ENCODE results near the gene BBOX1.
"Not testable (repeated sequence)": the region's sequence is repeated elsewhere in the genome, so short reads cannot be mapped to it uniquely, and the experiment has no call there.

The BBOX1 gene

DNA sequence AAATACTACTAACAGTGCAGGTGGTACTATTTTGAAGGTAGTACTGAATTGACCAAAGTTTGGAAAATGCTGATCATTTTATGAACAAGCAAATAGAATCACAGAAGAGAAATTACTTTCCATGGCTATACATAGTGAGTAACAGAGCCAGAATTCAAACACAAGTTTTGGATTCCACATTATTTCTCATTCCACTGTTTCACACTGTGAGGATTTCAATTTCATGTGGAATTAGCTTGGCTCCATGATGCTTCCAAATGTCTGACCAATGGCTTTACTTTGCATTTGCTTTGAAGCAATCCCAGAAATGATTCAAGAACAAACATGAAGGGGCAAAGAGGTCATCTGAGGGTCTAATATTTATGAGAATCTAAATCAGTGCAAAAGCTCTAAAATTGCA, 98.1 kb downstream of the BBOX1 start:
- no peak for DNase-seq

DNA sequence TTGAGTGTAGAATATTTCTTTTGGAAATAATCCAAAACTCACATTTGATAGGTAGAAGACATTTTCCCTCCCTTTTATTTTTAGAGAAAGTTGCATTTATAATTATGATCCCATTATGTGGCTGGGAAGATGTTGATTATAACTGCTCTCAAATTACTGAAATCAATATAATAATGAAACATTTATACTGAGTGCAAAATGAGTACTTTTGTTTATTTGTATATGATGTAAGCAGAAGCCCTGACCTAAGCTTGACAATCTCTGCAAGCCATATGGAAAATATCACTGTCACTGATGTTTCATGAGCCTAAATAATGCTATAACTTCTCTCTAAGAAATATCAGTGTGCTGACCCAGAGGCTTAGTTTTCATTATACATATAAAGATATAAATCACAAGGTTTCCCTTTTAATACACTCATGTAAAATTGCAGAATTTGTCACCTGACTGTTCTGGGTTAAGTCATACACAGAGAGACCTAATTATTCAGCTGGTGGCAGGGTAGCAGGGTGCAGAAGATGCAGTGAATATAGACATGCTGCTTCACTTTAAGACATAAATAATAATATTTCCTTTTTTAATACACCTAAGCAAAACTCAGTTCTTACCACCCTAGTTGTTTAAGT, 99.2 kb downstream of the BBOX1 start:
- DNase-seq: no peak

DNA sequence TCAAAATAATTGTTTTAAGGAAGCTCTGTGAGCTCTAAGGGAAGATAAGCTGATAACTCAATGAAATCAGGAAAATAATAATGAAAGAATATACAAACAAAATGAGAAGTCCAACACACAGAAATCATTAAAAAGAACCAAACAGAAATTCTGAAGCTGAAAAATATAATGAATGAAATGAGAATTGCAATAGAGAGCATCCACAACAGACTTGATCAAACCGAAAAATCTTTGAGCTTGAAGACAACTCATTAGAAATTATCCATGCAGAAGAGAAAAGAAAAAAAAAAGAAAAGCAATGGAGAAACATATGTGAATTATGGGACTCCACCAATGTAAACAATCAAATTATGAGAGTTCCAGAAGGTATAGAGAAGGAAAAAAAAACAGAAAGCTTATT, 101.0 kb downstream of the BBOX1 start:
- DNase-seq: no peak

DNA sequence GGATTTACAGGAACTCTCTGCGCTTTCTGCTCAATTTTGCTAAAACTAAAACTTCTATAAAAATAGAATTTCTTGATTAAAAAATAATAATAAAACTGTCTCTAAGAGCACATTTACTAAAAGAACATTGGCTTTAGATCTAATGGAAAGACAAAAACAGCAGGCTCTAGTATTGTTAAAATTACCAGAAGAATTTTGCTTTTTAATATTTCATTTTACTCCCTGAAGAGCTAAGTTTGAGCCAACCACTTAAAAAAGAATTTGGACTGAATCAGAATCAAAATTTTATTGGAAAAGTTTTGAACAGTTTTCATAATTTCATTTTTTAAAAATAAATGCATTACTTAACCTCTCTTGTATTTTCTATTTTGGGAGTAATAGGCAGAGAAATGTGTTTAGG, 107.3 kb downstream of the BBOX1 start:
- DNase-seq: no peak

DNA sequence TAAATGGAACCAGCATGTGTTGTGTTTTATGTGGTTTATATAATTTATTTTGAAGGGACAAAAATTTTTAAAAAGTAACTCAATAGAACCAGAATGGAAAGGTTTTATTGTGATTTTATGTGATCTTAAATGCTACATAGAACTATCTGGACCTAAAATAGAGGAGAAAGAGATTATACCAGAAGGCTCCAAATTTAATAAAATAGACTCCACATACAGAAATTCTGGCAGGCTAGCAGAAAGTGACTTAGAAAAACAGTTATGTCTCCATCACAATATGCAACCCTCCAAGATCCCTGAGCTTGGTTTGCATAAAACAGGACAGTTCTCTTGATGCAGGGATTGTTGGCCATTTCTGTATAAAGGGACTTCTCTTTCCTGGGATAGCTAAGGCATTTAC, 107.9 kb downstream of the BBOX1 start:
- no peak for DNase-seq

DNA sequence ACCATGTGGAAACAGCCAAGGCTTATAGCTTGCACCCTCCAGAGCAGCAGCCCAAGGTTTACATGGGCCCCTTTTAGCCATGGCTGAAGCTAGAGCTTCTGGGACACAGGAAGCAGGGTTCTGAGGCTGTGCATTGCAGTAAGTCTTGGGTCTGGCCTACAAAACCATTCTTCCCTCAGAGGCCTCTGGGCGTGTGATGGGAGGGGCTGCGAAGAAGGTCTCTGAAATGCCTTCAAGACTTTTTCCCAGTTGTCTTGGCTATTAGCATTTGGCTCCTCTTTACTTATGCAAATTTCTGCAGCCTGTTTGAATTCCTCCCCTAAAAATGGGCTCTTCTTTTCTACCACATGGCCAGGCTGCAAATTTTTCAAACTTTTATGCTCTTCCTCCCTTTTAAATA, 109.5 kb downstream of the BBOX1 start:
- no peak for DNase-seq

DNA sequence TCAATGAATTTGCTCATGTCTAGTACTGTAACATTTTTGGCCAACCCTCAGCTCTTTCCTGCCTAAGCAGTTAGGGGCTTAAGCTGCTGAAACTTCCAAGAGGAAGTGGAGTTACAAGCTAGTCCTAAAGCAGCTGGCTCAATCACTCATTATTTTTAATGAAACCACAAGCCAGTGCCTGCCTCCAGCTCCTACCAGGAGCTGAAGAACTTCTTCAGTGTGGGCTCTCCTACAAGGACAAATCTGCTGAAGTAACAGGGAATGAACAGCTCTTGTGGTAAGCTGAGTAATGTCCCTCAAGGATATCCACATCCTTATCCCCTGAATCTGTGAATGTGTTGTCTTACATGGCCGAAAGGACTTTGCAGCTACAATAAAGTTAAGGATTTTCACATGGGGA, 112.5 kb downstream of the BBOX1 start:
- DNase-seq: no peak

DNA sequence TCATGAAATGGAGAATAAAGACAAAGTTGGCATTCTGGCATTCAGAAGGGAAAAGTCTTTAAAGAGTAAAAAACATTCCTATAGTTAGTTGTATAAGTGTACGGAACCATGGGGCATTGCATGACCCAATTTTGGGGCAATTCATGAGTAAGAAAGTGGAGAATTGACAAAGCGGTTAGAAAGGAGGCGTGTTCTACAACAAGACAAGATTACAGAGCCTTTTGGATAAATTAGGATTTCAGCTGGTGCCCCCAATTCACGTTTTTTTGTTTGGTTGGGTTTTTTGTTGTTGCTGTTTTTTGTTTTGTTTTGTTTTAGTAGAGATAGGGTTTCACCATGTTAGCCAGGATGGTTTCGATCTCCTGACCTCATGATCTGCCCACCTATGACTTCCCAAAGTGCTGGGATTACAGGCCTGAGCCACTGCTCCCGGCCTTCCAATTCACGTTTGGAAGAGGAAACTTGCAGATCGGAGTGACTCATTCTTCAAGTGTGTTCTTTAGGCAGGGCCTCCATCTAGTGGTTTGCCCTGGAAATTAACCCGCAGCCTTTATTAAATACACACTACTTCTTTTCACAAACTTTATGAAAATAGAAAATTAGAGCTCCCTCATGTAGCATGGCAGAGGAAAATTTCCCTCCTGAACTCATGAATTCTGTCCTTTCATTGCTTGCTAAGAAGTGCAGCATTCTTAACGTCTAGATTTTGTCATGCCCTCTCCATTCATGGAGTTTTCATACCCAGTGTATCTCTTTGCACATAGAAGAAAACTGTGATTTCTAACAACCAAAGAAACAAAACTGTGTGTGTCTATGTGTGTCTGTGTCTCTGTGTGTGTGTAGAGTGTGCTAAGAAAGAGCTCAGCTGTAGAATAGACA, 118.1 kb downstream of the BBOX1 start:
- peak; percentile 5 for DNase-seq

DNA sequence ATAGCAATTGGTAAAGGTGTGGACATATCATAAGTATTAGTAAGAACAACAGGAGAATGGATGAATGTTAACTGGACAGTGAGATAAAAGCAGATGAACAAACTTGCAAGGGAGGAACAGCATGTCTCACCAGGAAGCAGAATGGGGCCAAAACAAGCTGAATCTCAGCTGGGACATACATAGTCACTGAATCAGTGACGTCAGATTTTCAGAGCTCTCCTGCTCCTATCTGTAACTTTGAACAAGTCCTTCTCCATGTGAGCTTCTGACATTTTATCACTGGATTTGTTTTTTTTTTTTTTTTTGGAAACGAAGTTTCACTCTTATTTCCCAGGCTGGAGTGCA, 118.7 kb downstream of the BBOX1 start:
- DNase-seq: no peak

DNA sequence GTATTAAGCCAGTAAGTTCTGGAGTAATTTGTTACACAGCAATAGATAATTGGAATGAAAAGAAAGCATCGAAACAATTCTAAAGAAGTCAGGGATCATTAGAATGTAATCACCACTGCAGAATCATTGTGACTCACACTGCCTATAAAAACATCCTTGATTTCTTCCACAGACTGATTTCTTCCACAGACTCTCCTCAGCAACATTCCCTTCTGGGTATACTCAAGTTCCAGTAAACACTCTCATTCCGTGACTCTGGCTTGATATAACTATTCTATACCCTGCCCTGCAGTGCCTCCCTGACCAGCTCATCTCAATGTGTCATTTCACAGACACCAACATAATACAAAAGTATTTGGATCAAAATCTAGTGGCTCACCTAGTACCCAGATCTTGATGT, 120.5 kb downstream of the BBOX1 start:
- no peak for DNase-seq

DNA sequence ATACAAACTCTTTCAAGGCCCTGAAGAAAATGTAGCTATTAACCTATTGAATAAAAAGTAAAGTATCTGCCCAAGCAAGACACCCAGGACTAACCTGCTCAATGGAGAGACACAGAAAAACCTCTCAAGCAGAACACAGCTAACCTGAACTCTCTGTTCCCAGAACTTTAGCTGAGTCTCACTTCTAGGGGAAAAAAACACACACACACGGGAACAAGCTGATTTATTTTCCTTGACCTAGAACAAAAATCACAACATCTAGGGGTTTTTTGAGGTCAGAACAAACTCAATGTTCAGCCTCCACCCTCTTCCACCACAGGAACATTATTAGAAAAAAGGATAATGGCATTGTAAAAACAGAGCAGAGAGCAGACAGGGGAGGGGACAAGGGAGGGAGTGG, 121.6 kb downstream of the BBOX1 start:
- DNase-seq: no peak

DNA sequence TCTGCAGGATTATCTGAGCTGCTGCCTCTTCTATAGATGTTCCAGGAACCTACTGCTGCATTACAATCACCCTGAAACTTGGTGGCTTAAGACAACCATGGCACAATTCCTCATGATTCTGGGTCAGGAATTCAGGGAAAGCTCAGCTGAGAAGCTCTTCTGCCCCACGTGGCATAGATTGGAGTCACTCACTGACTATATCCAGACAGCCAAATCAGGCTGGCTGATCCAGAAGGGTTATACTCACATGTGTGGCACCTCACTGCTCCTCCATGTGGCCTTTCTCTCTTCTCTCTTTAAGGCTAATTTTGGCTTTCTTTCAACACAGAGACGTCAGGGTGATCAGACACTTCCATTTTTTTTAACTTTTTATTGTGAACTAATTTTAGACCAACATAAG, 125.5 kb downstream of the BBOX1 start:
- DNase-seq: no peak

DNA sequence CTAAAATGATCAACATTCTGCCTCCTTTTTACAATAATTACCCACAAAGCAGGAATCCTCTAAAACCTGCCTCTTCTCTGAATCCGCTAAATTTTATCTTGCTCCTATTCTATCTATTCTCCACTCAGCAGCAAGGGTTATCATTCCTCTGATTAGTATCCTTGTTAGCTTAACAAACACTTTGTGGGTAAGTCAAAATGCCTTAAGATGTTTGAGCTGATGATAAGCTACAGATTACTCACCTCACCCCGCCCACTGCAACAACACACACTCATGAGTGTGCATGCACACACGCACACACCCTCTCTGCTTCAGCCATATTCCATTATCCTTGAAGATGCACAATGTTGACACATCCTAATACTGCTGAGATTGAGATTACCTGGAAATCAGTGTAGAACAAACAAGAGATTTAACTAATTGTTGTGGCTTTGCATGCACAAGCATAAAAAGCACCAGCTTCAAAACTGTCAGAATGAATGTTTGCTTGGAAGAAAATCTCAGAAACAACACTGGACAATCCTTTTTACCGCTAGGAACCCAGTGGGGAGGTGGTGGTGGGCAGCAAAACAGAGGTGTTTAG, 130.9 kb downstream of the BBOX1 start:
- DNase-seq: no peak

DNA sequence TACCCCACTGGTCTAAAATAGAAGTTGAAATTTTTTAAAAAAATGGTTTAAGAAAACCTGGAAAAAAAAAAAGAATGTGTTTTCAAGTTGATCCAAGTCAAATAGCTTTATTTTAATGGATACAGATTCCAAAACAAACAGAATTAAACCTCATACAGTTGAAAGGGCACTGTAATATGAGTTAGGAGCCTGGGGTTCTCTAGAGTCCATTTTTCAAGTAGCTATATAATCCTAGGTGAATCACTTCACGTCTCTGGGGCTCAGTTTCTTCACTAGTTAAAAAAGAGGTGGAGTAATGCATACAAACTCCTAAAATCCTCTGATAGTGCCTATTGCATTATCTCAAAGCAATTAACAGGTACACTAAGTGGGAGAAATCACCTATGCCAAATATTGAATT, 132.9 kb downstream of the BBOX1 start:
- DNase-seq: no peak

DNA sequence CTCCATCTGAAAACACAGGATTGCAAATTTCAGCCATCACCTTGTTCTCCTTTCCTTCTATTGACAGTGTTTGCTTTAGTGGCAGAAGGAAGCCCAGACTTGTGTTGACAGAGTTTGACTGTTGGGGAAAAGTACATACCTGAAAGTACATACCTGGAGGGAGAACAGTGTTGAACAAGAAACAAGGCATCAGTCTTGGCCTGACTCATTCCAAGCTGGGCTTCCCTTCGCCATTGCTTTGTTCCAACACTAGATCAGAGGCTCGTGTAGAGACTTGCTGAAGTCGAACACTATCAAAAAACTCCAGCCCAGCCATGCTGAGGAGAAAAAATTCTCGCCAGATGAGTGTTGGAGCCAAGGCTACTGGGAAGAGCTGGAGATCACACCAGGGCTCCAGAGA, 133.4 kb downstream of the BBOX1 start:
- DNase-seq: no peak

DNA sequence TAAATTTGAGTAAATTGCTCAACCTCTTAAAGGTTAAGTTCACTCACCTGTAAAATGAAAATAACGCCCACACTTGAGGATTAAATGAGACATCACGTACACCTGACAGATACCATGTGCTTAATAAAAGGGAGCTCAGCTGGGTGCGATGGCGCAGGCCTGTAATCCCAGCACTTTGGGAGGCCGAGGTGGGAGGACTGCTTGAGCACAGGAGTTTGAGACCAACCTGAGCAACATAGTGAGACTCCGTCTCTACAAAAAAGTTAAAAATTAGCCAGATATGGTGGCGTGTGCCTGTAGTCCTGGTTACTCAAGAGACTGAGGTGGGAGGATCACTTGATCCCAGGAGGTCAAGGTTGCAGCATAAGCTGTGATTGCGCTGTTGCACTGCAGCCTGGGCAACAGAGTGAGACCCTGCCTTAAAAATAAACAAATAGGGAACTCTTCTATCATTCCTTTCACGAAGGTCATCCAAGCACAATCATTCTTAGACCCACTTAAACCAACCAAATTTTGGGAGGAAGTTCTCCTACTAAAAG, 134.1 kb downstream of the BBOX1 start:
- no peak for DNase-seq

DNA sequence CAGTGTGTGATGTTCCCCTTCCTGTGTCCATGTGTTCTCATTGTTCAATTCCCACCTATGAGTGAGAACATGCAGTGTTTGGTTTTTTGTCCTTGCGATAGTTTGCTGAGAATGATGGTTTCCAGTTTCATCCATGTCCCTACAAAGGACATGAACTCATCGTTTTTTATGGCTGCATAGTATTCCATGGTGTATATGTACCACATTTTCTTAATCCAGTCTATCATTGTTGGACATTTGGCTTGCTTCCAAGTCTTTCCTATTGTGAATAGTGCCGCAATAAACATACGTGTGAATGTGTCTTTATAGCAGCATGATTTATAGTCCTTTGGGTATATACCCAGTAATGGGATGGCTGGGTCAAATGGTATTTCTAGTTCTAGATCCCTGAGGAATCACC, 134.9 kb downstream of the BBOX1 start:
- DNase-seq: not testable (repeated sequence)
